K562 (cell line): Measurements from ENCODE around the gene DNAJC18. TPM values are rescaled to one million over a fixed set of nuclear protein-coding genes. Genes with fewer than 3 reads are reported as not detected.

Experiments used
- ATAC-seq: fragments of 200-7000 bp; cut with Tn5 transposase; 3 replicates; pipeline ENCODE4 v1.9.1; 2020; ENCODE audit warnings: moderate library complexity
- BruUV-seq: library from RNA; stranded (reverse); fragments of 400-500 nt; replicated peaks from 2 replicates; lab custom pipeline; 2021; lab: Mats Ljungman, UMichigan
- CTCF ChIA-PET: fragments of 300-600 bp; formaldehyde crosslinking; extraction: SDS; loops from one replicate; lab custom pipeline; 2021; ENCODE audit warnings: low intra/inter-chr PET ratio; lab: Yijun Ruan, JAX
- POLR2A ChIA-PET: fragments of 300-600, 350-650 bp; sonication (Branson Sonifier 250); formaldehyde crosslinking; extraction: SDS; loops from one replicate; lab custom pipeline; 2021; ENCODE audit warnings: antibody characterized with exemption, inconsistent platforms; lab: Yijun Ruan, JAX
- DNase-seq, 4 experiments: peaks; one replicate each; pipeline versions ENCODE4 v3.0.0 to v3.0.0-alpha.2; 2011 to 2018; ENCODE audit warnings: low spot score in 3 of 4, mixed read lengths in 3 of 4; ENCODE audit errors: extremely low read depth in 1 of 4
- FAIRE-seq: peaks from 2 replicates; lab custom pipeline; 2011; peaks lifted over from hg19 to GRCh38; lab: Jason Lieb, UNC
- H2AFZ ChIP-seq: 2 replicates; pipeline ENCODE4 v1.6.0; 2011; ENCODE audit warnings: low read depth, low read length, control low read depth, inconsistent platforms
- H3K27ac ChIP-seq: fragments of 200-600 bp; 3 replicates; pipeline ENCODE4 v1.8.0; 2011; ENCODE audit warnings: low read depth, mild to moderate bottlenecking, control low read depth, inconsistent platforms, low read length, moderate library complexity, mixed read lengths; ENCODE audit errors: extremely low read depth
- H3K27me3 ChIP-seq, 2 experiments: fragments of 300-600 bp in 1 of 2; 2 replicates in 1 of 2; 3 replicates in 1 of 2; pipeline versions ENCODE4 v1.6.0 to v1.8.0; 2011; ENCODE audit warnings: inconsistent platforms in 2 of 2, low read length in 2 of 2, mild to moderate bottlenecking in 1 of 2, mixed read lengths in 1 of 2, moderate library complexity in 1 of 2; ENCODE audit not compliant: control insufficient read depth in 2 of 2, insufficient read depth in 2 of 2
- H3K36me3 ChIP-seq: fragments of 300-600 bp; 3 replicates; pipeline ENCODE4 v1.8.0; 2011; ENCODE audit warnings: mild to moderate bottlenecking, low read length, inconsistent platforms; ENCODE audit not compliant: control insufficient read depth, insufficient read depth
- H3K4me1 ChIP-seq, 2 experiments: fragments of 200-600 bp in 1 of 2; replicated peaks in 1 of 2; 2 replicates in 1 of 2; 3 replicates in 1 of 2; pipeline versions ENCODE4 v1.5.1 to v1.8.0; 2011; ENCODE audit warnings: inconsistent platforms in 2 of 2, low read length in 2 of 2, mild to moderate bottlenecking in 1 of 2, mixed read lengths in 1 of 2, moderate library complexity in 1 of 2; ENCODE audit not compliant: control insufficient read depth in 2 of 2, insufficient read depth in 2 of 2
- H3K4me2 ChIP-seq: 2 replicates; pipeline ENCODE4 v1.6.1; 2011; ENCODE audit warnings: low read length, control low read depth, inconsistent platforms, mixed read lengths; ENCODE audit not compliant: insufficient read depth
- H3K4me3 ChIP-seq: fragments of 200-600 bp; sonication (generic), shearing (Covaris generic); 2 replicates; pipeline ENCODE4 v1.5.1; 2016; ENCODE audit warnings: control low read depth, inconsistent platforms
- H3K79me2 ChIP-seq: fragments of 200-600 bp; 3 replicates; pipeline ENCODE4 v1.8.0; 2011; ENCODE audit warnings: low read length, inconsistent platforms; ENCODE audit not compliant: control insufficient read depth, insufficient read depth
- H3K9ac ChIP-seq, 2 experiments: 2 replicates each; pipeline versions ENCODE4 v1.6.0 to v1.6.1; 2011; ENCODE audit warnings: low read depth in 2 of 2, low read length in 2 of 2, control low read depth in 1 of 2, inconsistent platforms in 1 of 2, mild to moderate bottlenecking in 1 of 2, mixed read lengths in 1 of 2; ENCODE audit not compliant: insufficient read depth in 1 of 2
- H3K9me1 ChIP-seq: one replicate; pipeline ENCODE4 v1.6.0; 2011; ENCODE audit warnings: inconsistent platforms, mild to moderate bottlenecking, low read length, moderate library complexity; ENCODE audit not compliant: control insufficient read depth, insufficient read depth
- H3K9me3 ChIP-seq: replicated peaks from 2 replicates; pipeline ENCODE4 v1.5.1; 2011; ENCODE audit warnings: low read depth, low read length, inconsistent platforms; ENCODE audit not compliant: control insufficient read depth, insufficient read depth
- H4K20me1 ChIP-seq: replicated peaks from 2 replicates; pipeline ENCODE4 v1.6.1; 2011; ENCODE audit warnings: low read length, inconsistent platforms, mixed read lengths; ENCODE audit not compliant: control insufficient read depth, insufficient read depth
- ATF1 ChIP-seq, 2 experiments: fragments of 450-650 bp in 1 of 2; IDR thresholded peaks; 2 replicates each; pipeline ENCODE4 v1.6.1; 2016; ENCODE audit warnings: missing compliant biosample characterization in 1 of 2, missing genetic modification characterization in 1 of 2
- CBFA2T2 ChIP-seq: fragments of 450-650 bp; conservative IDR thresholded peaks from 2 replicates; pipeline ENCODE4 v1.6.1; 2017; ENCODE audit warnings: mild to moderate bottlenecking
- CHCHD3 ChIP-seq: fragments of 250-450 bp; sonication (Bioruptor Pico); IDR thresholded peaks from 2 replicates; pipeline ENCODE4 v2.1.2; 2022; ENCODE audit warnings: mild to moderate bottlenecking
- GATA2 ChIP-seq: sonication (generic); formaldehyde crosslinking; IDR thresholded peaks from 2 replicates; pipeline ENCODE4 v1.4.0; 2020; ENCODE audit warnings: mild to moderate bottlenecking, missing genetic modification reagents
- GTF2F1 ChIP-seq: IDR thresholded peaks from 2 replicates; pipeline ENCODE4 v1.6.1; 2011; ENCODE audit warnings: low read depth, low read length, improper control_type of control experiment
- KAT7 ChIP-seq: sonication (generic); formaldehyde crosslinking; IDR thresholded peaks from 2 replicates; pipeline ENCODE4 v1.8.0; 2022; ENCODE audit warnings: missing genetic modification reagents, mild to moderate bottlenecking, borderline replicate concordance
- MTA3 ChIP-seq: fragments of 450-650 bp; formaldehyde crosslinking; IDR thresholded peaks from 2 replicates; pipeline ENCODE4 v1.6.1; 2017; ENCODE audit warnings: mild to moderate bottlenecking, borderline replicate concordance
- SIN3A ChIP-seq, 2 experiments: fragments of 150-350 bp in 1 of 2; IDR thresholded peaks; 2 replicates each; pipeline ENCODE4 v1.6.1; 2011 to 2016; ENCODE audit warnings: borderline replicate concordance in 2 of 2, low read depth in 2 of 2, low read length in 2 of 2, mild to moderate bottlenecking in 2 of 2, moderate library complexity in 2 of 2; ENCODE audit not compliant: control insufficient read depth in 1 of 2
- WGBS: fragments of 100-300 bp; shearing (Covaris generic); methylation state at CpG from one replicate; pipeline ENCODE4 v1.1.6; 2016; ENCODE audit warnings: low coverage, mixed read lengths; ENCODE audit not compliant: insufficient coverage; ENCODE audit errors: missing lambda C conversion rate; 5-methylcytosine and 5-hydroxymethylcytosine counted together
- in situ Hi-C: fragments of 300-500 bp; cut with MboI; formaldehyde crosslinking; loops from 4 replicates; pipeline ENCODE4 v1.15.0; 2018; ENCODE audit warnings: inconsistent platforms, mixed read lengths
- intact Hi-C: fragments of 100-400 bp; cut with micrococcal nuclease; formaldehyde crosslinking; loops from 2 replicates; pipeline ENCODE4 v1.14.2; 2022
- polyA plus RNA-seq, 8 experiments: library from polyadenylated mRNA; depleted of rRNA in 4 of 8; stranded (reverse) in 5 of 8; unstranded in 3 of 8; fragments of >200 nt; fragmentation: Nextera tagmentation in 2 of 8; fragmentation: Illumina TruSeq in 1 of 8; extraction: Ambion mirVana in 2 of 8; extraction: Trizol in 1 of 8; gene quantifications; 2 replicates each; pipeline versions ENCODE4 v1.2.1 to v1.2.3, GENCODE V29; 2011 to 2014; ENCODE audit warnings: inconsistent platforms in 1 of 8, missing spikeins in 1 of 8
- total RNA-seq, 7 experiments: library from RNA; depleted of rRNA in 6 of 7; stranded (reverse); fragments of >200 nt in 6 of 7; fragmentation: Illumina TruSeq in 2 of 7; extraction: Trizol in 2 of 7; gene quantifications; 2 replicates each; pipeline versions ENCODE4 v1.2.1 to v1.2.3, GENCODE V29; 2011 to 2021; ENCODE audit warnings: low replicate concordance in 1 of 7
- TF ChIP-seq, protein P1 (sequence below), 3 experiments: fragments of 200-800 bp in 1 of 3; fragments of 250-450 bp in 1 of 3; fragments of 450-650 bp in 1 of 3; sonication (Bioruptor Pico) in 1 of 3; sonication (Bioruptor generic) in 1 of 3; formaldehyde crosslinking in 1 of 3; IDR thresholded peaks; 2 replicates each; pipeline versions ENCODE4 v1.6.1 to v1.8.0; 2016 to 2022; ENCODE audit warnings: mild to moderate bottlenecking in 2 of 3, missing genetic modification characterization in 2 of 3, missing compliant biosample characterization in 1 of 3, moderate library complexity in 1 of 3

The DNAJC18 gene
- total and polyA plus RNA-seq, 9 of the 15 experiments (the other 6 are each of a cell fraction or from before 2014, with no cell fraction given), result 1.5 to 13.3 (median 7.5) TPM

DNA sequence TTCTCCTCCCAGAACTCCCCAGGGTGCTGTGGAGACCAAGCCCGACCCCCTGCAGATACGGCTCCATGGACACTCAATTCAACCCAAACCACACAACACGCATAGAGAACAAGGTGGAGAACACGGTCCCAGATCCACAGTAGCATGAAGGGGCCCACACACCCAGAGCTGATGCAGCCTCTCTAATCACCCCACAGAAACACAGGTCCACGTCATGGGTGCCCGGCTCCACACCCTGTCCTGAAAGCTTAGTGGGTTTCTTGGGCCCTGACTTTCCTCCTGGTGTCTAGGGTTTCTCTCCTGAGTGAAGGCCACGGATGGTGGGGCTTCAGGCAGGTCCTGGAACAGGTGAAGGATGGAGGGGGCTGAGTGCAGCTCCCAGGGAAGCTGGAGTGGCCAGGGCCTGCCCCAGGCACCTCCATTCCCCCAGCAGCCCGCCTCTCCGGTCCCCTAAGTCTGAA lies 54.7 kb downstream of the DNAJC18 start:
- Histone ChIP-seq H3K9me3 (no peaks in the 10 kb centered on the region; the same call in 1 of the 2 replicates), H3K9ac (peak overlapping the region; percentile 51 to 91), H2AFZ (peak overlapping the region; percentile 78), H3K36me3 (no peaks in the 10 kb centered on the region), H3K4me1 (peaks cover 26 to 64% of the 10 kb centered on the region in 2 experiments; a peak in 4 of 5 replicates), H3K9me1 (no peaks in the 10 kb centered on the region), H3K4me2 (peak overlapping the region; percentile 63), H3K27me3 (no peaks in the 10 kb centered on the region)
- DNase-seq (no peak), FAIRE-seq (no peak)
- ChIA-PET CTCF (interaction anchor here (0.7 to 0.9 kb wide), 2 partner anchors 120 to 129 kb away, joined by 3 read pairs; no protein-coding TSS in a partner anchor), POLR2A (interaction anchor here (0.6 to 1.6 kb wide), 6 partner anchors 18 to 204 kb away, joined by 3 to 5 read pairs (median 3); no protein-coding TSS in a partner anchor)
- BruUV-seq, result no TSS peak
- WGBS, result 26% methylated on average over 9 of the region's 9 CpGs
- in situ Hi-C loops, result no loop called here
- TF ChIP-seq CHCHD3 (CRISPR knock-in tag) (no peak), SIN3A (IDR thresholded peaks at IDR 0.05; ENCODE audit: borderline replicate concordance in 2 of 2, control insufficient read depth in 1 of 2, low read depth in 2 of 2, low read length in 2 of 2) (0 out of 4 replicates have a peak, but pooled peaks of 1 of the 2 experiments have one; percentile 3), GATA2 (CRISPR knock-in tag) (no peak), MTA3 (no peak), GTF2F1 (no peak), CBFA2T2 (no peak), KAT7 (0 out of 2 replicates have a peak, but pooled peaks have one; percentile 31), ATF1 (CRISPR knock-in tag; IDR thresholded peaks at IDR 0.05) (no peak), ATF1 (tag; IDR thresholded peaks at IDR 0.05) (0 out of 2 replicates have a peak, but pooled peaks have one; percentile 2)
- TF ChIP-seq, protein P1, sequence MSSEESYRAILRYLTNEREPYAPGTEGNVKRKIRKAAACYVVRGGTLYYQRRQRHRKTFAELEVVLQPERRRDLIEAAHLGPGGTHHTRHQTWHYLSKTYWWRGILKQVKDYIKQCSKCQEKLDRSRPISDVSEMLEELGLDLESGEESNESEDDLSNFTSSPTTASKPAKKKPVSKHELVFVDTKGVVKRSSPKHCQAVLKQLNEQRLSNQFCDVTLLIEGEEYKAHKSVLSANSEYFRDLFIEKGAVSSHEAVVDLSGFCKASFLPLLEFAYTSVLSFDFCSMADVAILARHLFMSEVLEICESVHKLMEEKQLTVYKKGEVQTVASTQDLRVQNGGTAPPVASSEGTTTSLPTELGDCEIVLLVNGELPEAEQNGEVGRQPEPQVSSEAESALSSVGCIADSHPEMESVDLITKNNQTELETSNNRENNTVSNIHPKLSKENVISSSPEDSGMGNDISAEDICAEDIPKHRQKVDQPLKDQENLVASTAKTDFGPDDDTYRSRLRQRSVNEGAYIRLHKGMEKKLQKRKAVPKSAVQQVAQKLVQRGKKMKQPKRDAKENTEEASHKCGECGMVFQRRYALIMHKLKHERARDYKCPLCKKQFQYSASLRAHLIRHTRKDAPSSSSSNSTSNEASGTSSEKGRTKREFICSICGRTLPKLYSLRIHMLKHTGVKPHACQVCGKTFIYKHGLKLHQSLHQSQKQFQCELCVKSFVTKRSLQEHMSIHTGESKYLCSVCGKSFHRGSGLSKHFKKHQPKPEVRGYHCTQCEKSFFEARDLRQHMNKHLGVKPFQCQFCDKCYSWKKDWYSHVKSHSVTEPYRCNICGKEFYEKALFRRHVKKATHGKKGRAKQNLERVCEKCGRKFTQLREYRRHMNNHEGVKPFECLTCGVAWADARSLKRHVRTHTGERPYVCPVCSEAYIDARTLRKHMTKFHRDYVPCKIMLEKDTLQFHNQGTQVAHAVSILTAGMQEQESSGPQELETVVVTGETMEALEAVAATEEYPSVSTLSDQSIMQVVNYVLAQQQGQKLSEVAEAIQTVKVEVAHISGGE (CRISPR knock-in tag; IDR thresholded peaks at IDR 0.05), result 0 out of 6 replicates have a peak, but pooled peaks of 1 of the 3 experiments have one; percentile 19
- TF ChIP-seq, all 486 proteins: peak for 4
- H3K27ac ChIP-seq, result peak overlapping the region; percentile 21; the same call in 1 of the 3 replicates
- H3K79me2 ChIP-seq, result no peaks in the 10 kb centered on the region
- H3K4me3 ChIP-seq, result peak overlapping the region; percentile 24
- no peaks in the 10 kb centered on the region for H4K20me1 ChIP-seq
- peak; percentile 46 for ATAC-seq
- intact Hi-C loops, result loop anchor here (1.0 to 2.0 kb wide), 2 partner anchors 18 to 38 kb away; no protein-coding TSS in a partner anchor
